Nasal cavity respiratory epithelium epithelial cell of viscerocranial mucosa (primary cell): ENCODE results near the gene PPP1R1A. TPM values are rescaled to one million over a fixed set of nuclear protein-coding genes. Genes with fewer than 3 reads are reported as not detected.

Experiments
- total RNA-seq: library from RNA; depleted of rRNA; stranded (reverse); fragments of >200 nt; gene quantifications from 2 replicates; pipeline ENCODE4 v1.2.3, GENCODE V29; 2014

The PPP1R1A gene
- total RNA-seq = not detected in 2 replicates

GRCh38 chr12:54588110-54588889 is at the start of gene PPP1R1A:
Gene PPP1R1A, minus strand, starts transcription at chr12:54588659. Its CDS starts 171 bp downstream, at chr12:54588488.

GRCh38 chr12:54634795-54635194 is 46.3 kb upstream of the PPP1R1A start, which contains the start of gene LACRT:
Gene LACRT, minus strand, starts transcription at chr12:54634895. Its CDS starts 54 bp downstream, at chr12:54634841.

Other genes starting within 250 kb of the PPP1R1A start
- gene GPR84, start 224.2 kb downstream of the PPP1R1A start, total RNA-seq = 0.07 TPM in 1 of 2 replicates, not detected in the other
- 6.2 and 40.2 TPM in 2 replicates for gene ZNF385A, start 203.9 kb downstream of the PPP1R1A start, total RNA-seq
- 63.6 and 159 TPM in 2 replicates for gene ITGA5, start 169.4 kb downstream of the PPP1R1A start, total RNA-seq
- gene GTSF1, start 115.1 kb downstream of the PPP1R1A start, total RNA-seq = not detected in 2 replicates
- gene NCKAP1L, start 90.9 kb downstream of the PPP1R1A start, total RNA-seq = not detected in 2 replicates
- gene PDE1B, start 39.1 kb downstream of the PPP1R1A start, total RNA-seq = not detected in 2 replicates
- not detected in 2 replicates for gene LACRT, start 46.2 kb upstream of the PPP1R1A start, total RNA-seq
- gene DCD, start 59.7 kb upstream of the PPP1R1A start, total RNA-seq = not detected in 2 replicates